HS-27A (cell line): ENCODE results near the gene ZNF487.
"Not testable (repeated sequence)": the region's sequence is repeated elsewhere in the genome, so short reads cannot be mapped to it uniquely, and the experiment has no call there.

Experiments used
- DNase-seq: peaks from one replicate; pipeline ENCODE4 v3.0.0-alpha.2; 2012; ENCODE audit warnings: low read depth, missing footprints

ZNF487 gene

GRCh38 chr10:43436291-43437140 lies at the start of gene ZNF487:
Gene ZNF487, plus strand, starts transcription at chr10:43437111. Its CDS starts 38,703 bp downstream, at chr10:43475814.
- peak; percentile 42 for DNase-seq

- DNase-seq = no peak
Measured at GRCh38 chr10:43387678-43388032, 49.3 kb upstream of the ZNF487 start.

- DNase-seq = no peak
Measured at GRCh38 chr10:43389867-43390266, 47.0 kb upstream of the ZNF487 start.

GRCh38 chr10:43390333-43390732 lies 46.6 kb upstream of the ZNF487 start:
- DNase-seq = no peak

- DNase-seq = no peak
Measured at GRCh38 chr10:43390759-43391158, 46.2 kb upstream of the ZNF487 start.

- DNase-seq = no peak
Measured at GRCh38 chr10:43391496-43391895, 45.4 kb upstream of the ZNF487 start.

GRCh38 chr10:43392748-43393147 lies 44.2 kb upstream of the ZNF487 start:
- DNase-seq = no peak

GRCh38 chr10:43393186-43393585 lies 43.7 kb upstream of the ZNF487 start:
- not testable (repeated sequence) for DNase-seq

GRCh38 chr10:43393606-43394360 lies 43.1 kb upstream of the ZNF487 start:
- DNase-seq = no peak

GRCh38 chr10:43394868-43395267 lies 42.0 kb upstream of the ZNF487 start:
- DNase-seq = no peak

GRCh38 chr10:43395571-43396060 lies 41.3 kb upstream of the ZNF487 start:
- DNase-seq = no peak

GRCh38 chr10:43396061-43396927 lies 40.6 kb upstream of the ZNF487 start:
- no peak for DNase-seq

- no peak for DNase-seq
Measured at GRCh38 chr10:43396928-43397624, 39.8 kb upstream of the ZNF487 start.

- no peak for DNase-seq
Measured at GRCh38 chr10:43398939-43399319, 38.0 kb upstream of the ZNF487 start.

GRCh38 chr10:43399320-43400310 lies 37.3 kb upstream of the ZNF487 start:
- DNase-seq = no peak

- DNase-seq = no peak
Measured at GRCh38 chr10:43401627-43402026, 35.3 kb upstream of the ZNF487 start.

- no peak for DNase-seq
Measured at GRCh38 chr10:43402176-43402575, 34.7 kb upstream of the ZNF487 start.

GRCh38 chr10:43402880-43403452 lies 33.9 kb upstream of the ZNF487 start:
- DNase-seq = no peak

GRCh38 chr10:43403911-43404703 lies 32.8 kb upstream of the ZNF487 start:
- DNase-seq = no peak
